Measurements from ENCODE around the gene AMMECR1L.

DNA sequence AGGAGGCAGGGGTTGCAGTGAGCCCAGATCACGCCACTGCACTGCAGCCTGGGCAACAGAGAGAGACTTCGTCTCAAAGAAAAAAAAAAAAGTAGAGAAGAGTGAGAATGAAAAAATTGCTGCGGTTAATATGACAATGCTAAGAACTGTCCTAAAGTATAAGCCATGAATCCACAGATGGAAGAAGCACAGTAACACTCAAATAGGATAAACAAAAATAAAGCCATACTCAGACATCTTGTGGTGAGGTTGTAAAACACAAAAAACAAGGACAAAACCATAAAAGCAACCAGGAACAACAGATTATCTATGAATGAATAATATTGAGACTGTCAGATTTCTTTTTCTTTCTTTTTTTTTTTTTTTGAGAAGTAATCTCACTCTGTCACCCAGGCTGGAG, 50.8 kb downstream of the AMMECR1L start:
- TF ChIP-seq CTCF (conservative IDR thresholded peaks at IDR 0.05; ENCODE audit: low read depth, low read length) (no peak), RAD21 (IDR thresholded peaks at IDR 0.05; ENCODE audit: low read length) (no peak), MAFK (IDR thresholded peaks at IDR 0.05; ENCODE audit: low read depth, low read length) (no peak), CHD1 (IDR thresholded peaks at IDR 0.05; ENCODE audit: low read depth, low read length) (no peak)

Data from IMR-90 (cell line).